OCI-LY1 (cell line): ENCODE data around the gene CRB2.

Experiments
- H2AFZ ChIP-seq: fragments of 200-600 bp; sonication (generic), shearing (Covaris generic); 2 replicates; pipeline ENCODE4 v1.6.0; 2014; ENCODE audit warnings: antibody characterized with exemption, mild to moderate bottlenecking, low read length
- H3F3A ChIP-seq: fragments of 200-600 bp; sonication (generic), shearing (Covaris generic); 2 replicates; pipeline ENCODE4 v1.6.0; 2014; ENCODE audit warnings: mild to moderate bottlenecking, antibody characterized with exemption, low read length, moderate library complexity; ENCODE audit not compliant: insufficient read depth
- H3K27ac ChIP-seq: fragments of 200-600 bp; sonication (generic); 2 replicates; pipeline ENCODE4 v1.5.1; 2014; ENCODE audit warnings: low read length, mixed run types, mild to moderate bottlenecking, low read depth; ENCODE audit not compliant: poor library complexity, severe bottlenecking
- H3K27me3 ChIP-seq: fragments of 200-600 bp; sonication (generic); 2 replicates; pipeline ENCODE4 v1.6.0; 2014; ENCODE audit warnings: antibody characterized with exemption, mild to moderate bottlenecking, low read length, moderate library complexity; ENCODE audit not compliant: insufficient read depth
- H3K36me3 ChIP-seq: fragments of 200-600 bp; sonication (generic); 2 replicates; pipeline ENCODE4 v1.6.1; 2014; ENCODE audit warnings: mild to moderate bottlenecking, antibody characterized with exemption, low read length, moderate library complexity, mixed read lengths; ENCODE audit not compliant: insufficient read depth
- H3K4me1 ChIP-seq: fragments of 200-600 bp; sonication (generic); 2 replicates; pipeline ENCODE4 v1.5.1; 2014; ENCODE audit warnings: mild to moderate bottlenecking, low read length, moderate library complexity; ENCODE audit not compliant: insufficient read depth, severe bottlenecking
- H3K4me2 ChIP-seq: fragments of 200-600 bp; sonication (generic), shearing (Covaris generic); 2 replicates; pipeline ENCODE4 v1.6.1; 2014; ENCODE audit warnings: low read length
- H3K4me3 ChIP-seq: fragments of 200-600 bp; sonication (generic); 2 replicates; pipeline ENCODE4 v1.5.1; 2014; ENCODE audit warnings: low read length, low read depth, mild to moderate bottlenecking, mixed read lengths; ENCODE audit not compliant: poor library complexity, severe bottlenecking
- H3K79me2 ChIP-seq: fragments of 200-600 bp; shearing (Covaris generic); 2 replicates; pipeline ENCODE4 v1.6.1; 2016; ENCODE audit warnings: mixed run types, low read length, mixed read lengths; ENCODE audit not compliant: insufficient read depth
- H3K9ac ChIP-seq: fragments of 200-600 bp; sonication (generic), shearing (Covaris generic); 2 replicates; pipeline ENCODE4 v1.6.1; 2014; ENCODE audit warnings: mild to moderate bottlenecking, low read length, mixed read lengths
- H3K9me2 ChIP-seq: fragments of 200-600 bp; sonication (generic), shearing (Covaris generic); 2 replicates; pipeline ENCODE4 v1.6.1; 2014; ENCODE audit warnings: low read depth, mild to moderate bottlenecking, low read length, mixed read lengths
- H3K9me3 ChIP-seq: fragments of 200-600 bp; shearing (Covaris generic); 2 replicates; pipeline ENCODE4 v1.6.1; 2014; ENCODE audit warnings: low read length, mixed read lengths
- H4K20me1 ChIP-seq: fragments of 200-600 bp; sonication (generic), shearing (Covaris generic); 2 replicates; pipeline ENCODE4 v1.6.0; 2016; ENCODE audit warnings: mild to moderate bottlenecking, low read length; ENCODE audit not compliant: insufficient read depth
- EZH2 ChIP-seq: fragments of 200-600 bp; sonication (generic), shearing (Covaris generic); IDR thresholded peaks from 2 replicates; pipeline ENCODE4 v1.8.0; 2017; ENCODE audit warnings: borderline replicate concordance, mixed run types, mild to moderate bottlenecking, antibody characterized with exemption, low read length, moderate library complexity, mixed read lengths
- TF ChIP-seq, protein P1 (sequence below): fragments of 200-600 bp; sonication (generic), shearing (Covaris generic); IDR thresholded peaks from 2 replicates; pipeline ENCODE4 v1.5.1; 2017; ENCODE audit warnings: mild to moderate bottlenecking, antibody characterized with exemption, low read length, moderate library complexity, mixed read lengths

Gene CRB2

DNA sequence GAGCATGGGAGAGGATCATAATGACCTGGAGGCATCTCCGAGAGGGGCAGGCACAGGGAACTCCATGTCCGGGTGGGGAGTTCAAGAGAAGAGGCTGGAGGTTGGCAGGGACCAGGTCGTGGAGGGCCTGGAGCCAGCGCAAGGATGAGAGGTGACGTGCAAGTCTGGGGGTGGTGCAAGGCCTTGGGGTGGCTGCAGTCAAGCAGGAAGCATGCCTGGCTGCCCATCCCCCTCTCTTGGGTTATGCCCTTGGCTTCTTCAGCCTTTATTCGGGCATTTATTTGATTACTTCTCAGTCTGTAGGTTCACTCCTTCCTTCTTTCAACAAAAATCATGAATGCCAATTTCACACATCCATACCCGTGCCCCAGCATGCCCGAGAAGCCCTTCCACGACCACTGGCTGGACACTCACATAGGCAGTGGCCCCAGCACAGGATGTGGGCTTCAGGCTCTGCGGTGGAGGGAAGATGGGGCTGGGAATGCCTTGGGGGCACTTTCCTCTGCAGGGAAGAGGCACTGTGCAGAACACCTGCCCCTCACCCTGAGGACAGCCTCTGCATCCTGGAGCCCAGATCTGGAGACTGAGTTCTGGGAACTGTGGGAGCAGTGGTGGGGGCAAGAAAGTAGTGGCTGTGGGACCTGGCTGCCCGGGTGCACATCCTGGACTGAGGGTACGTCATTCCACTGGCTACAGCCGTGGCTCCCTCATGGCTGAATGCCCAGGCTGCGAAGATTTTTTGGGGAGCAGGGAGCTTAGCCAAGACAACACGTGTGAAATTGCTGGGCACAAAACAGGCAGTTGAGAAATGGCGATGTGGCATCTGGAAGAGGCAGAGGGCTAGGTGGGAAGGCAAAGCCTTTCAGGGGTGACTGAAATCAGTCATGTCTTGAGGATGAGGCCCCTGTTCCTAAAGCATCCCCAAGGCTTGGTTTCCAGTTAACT, 38.6 kb downstream of the CRB2 start:
- H3K9me2 ChIP-seq = no peaks in the 10 kb centered on the region
- H3K9ac ChIP-seq = no peak overlapping the region
- no peaks in the 10 kb centered on the region; the same call in 1 of the 2 replicates for H3K27me3 ChIP-seq
- no peaks in the 10 kb centered on the region for H3K79me2 ChIP-seq
- no peak overlapping the region for H2AFZ ChIP-seq
- H4K20me1 ChIP-seq = no peaks in the 10 kb centered on the region
- 0 out of 2 replicates have a peak, but pooled peaks cover 4% of the 10 kb centered on the region for H3K9me3 ChIP-seq
- H3K4me3 ChIP-seq = no peak overlapping the region
- no peaks in the 10 kb centered on the region for H3K36me3 ChIP-seq
- H3F3A ChIP-seq = no peaks in the 10 kb centered on the region
- no peak overlapping the region for H3K27ac ChIP-seq
- TF ChIP-seq, protein P1, sequence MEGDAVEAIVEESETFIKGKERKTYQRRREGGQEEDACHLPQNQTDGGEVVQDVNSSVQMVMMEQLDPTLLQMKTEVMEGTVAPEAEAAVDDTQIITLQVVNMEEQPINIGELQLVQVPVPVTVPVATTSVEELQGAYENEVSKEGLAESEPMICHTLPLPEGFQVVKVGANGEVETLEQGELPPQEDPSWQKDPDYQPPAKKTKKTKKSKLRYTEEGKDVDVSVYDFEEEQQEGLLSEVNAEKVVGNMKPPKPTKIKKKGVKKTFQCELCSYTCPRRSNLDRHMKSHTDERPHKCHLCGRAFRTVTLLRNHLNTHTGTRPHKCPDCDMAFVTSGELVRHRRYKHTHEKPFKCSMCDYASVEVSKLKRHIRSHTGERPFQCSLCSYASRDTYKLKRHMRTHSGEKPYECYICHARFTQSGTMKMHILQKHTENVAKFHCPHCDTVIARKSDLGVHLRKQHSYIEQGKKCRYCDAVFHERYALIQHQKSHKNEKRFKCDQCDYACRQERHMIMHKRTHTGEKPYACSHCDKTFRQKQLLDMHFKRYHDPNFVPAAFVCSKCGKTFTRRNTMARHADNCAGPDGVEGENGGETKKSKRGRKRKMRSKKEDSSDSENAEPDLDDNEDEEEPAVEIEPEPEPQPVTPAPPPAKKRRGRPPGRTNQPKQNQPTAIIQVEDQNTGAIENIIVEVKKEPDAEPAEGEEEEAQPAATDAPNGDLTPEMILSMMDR = no peak
- TF ChIP-seq EZH2 = no peak
- H3K4me2 ChIP-seq = no peak overlapping the region
- no peaks in the 10 kb centered on the region for H3K4me1 ChIP-seq

DNA sequence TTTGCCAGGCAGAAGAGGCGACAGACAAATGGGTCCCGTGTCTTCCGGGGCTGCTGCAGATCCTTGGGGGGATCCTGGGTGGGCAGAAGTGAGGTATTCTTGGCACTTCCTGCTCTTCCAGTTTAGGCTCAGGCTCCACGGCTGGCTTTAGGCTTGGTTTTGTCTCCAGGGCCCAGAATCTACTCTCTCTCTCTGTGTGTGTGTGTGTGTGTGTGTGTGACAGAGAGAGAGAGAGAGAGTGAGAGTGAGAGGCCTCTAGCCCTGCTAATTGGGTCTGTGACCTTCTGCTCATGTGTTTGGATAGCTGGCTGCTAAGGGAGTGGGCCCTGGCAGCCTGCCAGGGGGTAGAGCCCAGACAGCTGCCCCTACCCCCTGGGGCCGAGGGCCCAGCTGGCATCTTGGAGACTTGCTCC, 39.3 kb downstream of the CRB2 start:
- no peak overlapping the region for H3K9ac ChIP-seq
- 0 out of 2 replicates have a peak, but pooled peaks cover 4% of the 10 kb centered on the region for H3K9me3 ChIP-seq
- H3K4me2 ChIP-seq = no peak overlapping the region
- no peaks in the 10 kb centered on the region for H3K79me2 ChIP-seq
- H2AFZ ChIP-seq = no peak overlapping the region
- TF ChIP-seq, protein P1 = no peak
- no peak for TF ChIP-seq EZH2
- no peak overlapping the region for H3K27ac ChIP-seq
- no peak overlapping the region for H3K4me3 ChIP-seq
- no peaks in the 10 kb centered on the region for H3F3A ChIP-seq
- no peaks in the 10 kb centered on the region for H4K20me1 ChIP-seq
- no peaks in the 10 kb centered on the region for H3K9me2 ChIP-seq
- H3K36me3 ChIP-seq = no peaks in the 10 kb centered on the region
- no peaks in the 10 kb centered on the region for H3K4me1 ChIP-seq
- H3K27me3 ChIP-seq = no peaks in the 10 kb centered on the region; the same call in 1 of the 2 replicates

DNA sequence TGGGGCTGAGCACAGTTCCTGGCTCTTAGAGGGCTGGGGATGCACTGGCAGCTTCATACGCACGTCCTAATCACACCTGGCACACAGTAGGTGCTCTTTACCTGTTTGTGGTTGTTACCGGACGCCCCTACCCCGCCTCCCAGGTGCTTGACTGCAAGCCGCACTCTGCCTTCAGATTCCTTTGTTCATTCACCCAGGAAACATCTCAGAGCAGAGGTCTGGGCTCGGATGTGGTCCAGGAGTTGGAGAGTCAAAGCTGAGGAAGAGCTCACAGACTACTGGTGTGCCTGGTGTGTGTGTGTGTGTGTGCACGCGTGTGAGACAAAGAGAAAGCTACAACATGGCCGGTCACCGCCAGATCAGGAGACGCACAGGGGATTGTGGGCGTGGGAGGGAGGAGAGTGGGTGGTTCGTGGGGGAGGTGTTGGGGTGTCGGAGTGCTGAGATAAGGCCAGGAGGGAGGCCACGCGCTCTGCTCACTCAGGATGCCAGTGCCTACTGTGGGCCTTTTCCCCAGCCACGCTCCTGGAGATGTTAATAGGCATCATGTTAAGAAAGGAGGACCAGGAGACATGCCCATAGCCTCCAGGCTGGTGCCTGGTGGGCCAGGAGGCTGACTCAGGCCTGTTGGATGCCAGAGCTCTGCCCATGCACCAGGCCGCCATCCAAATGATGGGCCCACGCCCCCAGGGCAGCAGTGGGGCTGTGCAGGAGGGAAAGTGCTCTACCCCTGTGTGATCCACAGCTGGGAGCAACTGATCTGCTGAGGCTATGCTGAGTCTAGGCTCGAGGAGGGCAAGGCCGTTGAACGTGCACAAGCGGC, 39.9 kb downstream of the CRB2 start:
- no peak overlapping the region for H3K27ac ChIP-seq
- H2AFZ ChIP-seq = no peak overlapping the region
- H3K36me3 ChIP-seq = no peaks in the 10 kb centered on the region
- H4K20me1 ChIP-seq = no peaks in the 10 kb centered on the region
- H3K9me2 ChIP-seq = no peaks in the 10 kb centered on the region
- no peak overlapping the region for H3K9ac ChIP-seq
- no peak overlapping the region for H3K4me2 ChIP-seq
- 0 out of 2 replicates have a peak, but pooled peaks cover 4% of the 10 kb centered on the region for H3K9me3 ChIP-seq
- no peaks in the 10 kb centered on the region for H3K4me1 ChIP-seq
- TF ChIP-seq, protein P1 = no peak
- TF ChIP-seq EZH2 = no peak
- no peaks in the 10 kb centered on the region for H3K79me2 ChIP-seq
- no peaks in the 10 kb centered on the region for H3F3A ChIP-seq
- H3K27me3 ChIP-seq = no peaks in the 10 kb centered on the region; the same call in 1 of the 2 replicates
- no peak overlapping the region for H3K4me3 ChIP-seq
